HepG2 (cell line): ENCODE data around the gene SEPTIN11. TPM values are rescaled to one million over a fixed set of nuclear protein-coding genes. Genes with fewer than 3 reads are reported as not detected.

ENCODE experiments used
- ATAC-seq: fragments of 200-7000 bp; cut with Tn5 transposase; 3 replicates; pipeline ENCODE4 v1.9.1; 2020; ENCODE audit warnings: mild to moderate bottlenecking, moderate library complexity
- BruUV-seq: library from RNA; stranded (reverse); fragments of 400-500 nt; replicated peaks from 2 replicates; lab custom pipeline; 2021; lab: Mats Ljungman, UMichigan
- CTCF ChIA-PET: fragments of 300-600 bp; formaldehyde crosslinking; extraction: SDS; loops from one replicate; lab custom pipeline; 2021; ENCODE audit warnings: low total read pairs, inconsistent platforms, low intra/inter-chr PET ratio; lab: Yijun Ruan, JAX
- POLR2A ChIA-PET: fragments of 350-600 bp; sonication (Branson Sonifier 250); formaldehyde crosslinking; loops from one replicate; lab custom pipeline; 2020; ENCODE audit warnings: antibody characterized with exemption, inconsistent platforms; lab: Yijun Ruan, JAX
- DNase-seq: peaks from one replicate; pipeline ENCODE4 v3.0.0-alpha.2; 2015; ENCODE audit warnings: low spot score
- FAIRE-seq: peaks from 3 replicates; lab custom pipeline; 2011; peaks lifted over from hg19 to GRCh38; lab: Jason Lieb, UNC
- H2AFZ ChIP-seq: one replicate; pipeline ENCODE4 v1.6.1; 2011; ENCODE audit warnings: low read length, inconsistent platforms
- H3K27ac ChIP-seq: fragments of 300-600 bp; 3 replicates; pipeline ENCODE4 v1.8.0; 2011; ENCODE audit warnings: mixed run types, mild to moderate bottlenecking, mixed read lengths, low read length, inconsistent platforms; ENCODE audit not compliant: insufficient read depth; ENCODE audit errors: extremely low read length
- H3K27me3 ChIP-seq, 2 experiments: fragments of 200-600 bp in 1 of 2; 2 replicates in 1 of 2; 3 replicates in 1 of 2; pipeline versions ENCODE4 v1.6.0 to v1.8.0; 2011; ENCODE audit warnings: low read length in 2 of 2, mild to moderate bottlenecking in 2 of 2, moderate library complexity in 2 of 2, inconsistent platforms in 1 of 2; ENCODE audit not compliant: insufficient read depth in 2 of 2, control insufficient read depth in 1 of 2
- H3K36me3 ChIP-seq, 2 experiments: fragments of 200-600 bp in 1 of 2; replicated peaks in 1 of 2; 2 replicates in 1 of 2; 3 replicates in 1 of 2; pipeline versions ENCODE4 v1.5.1 to v1.8.0; 2011; ENCODE audit warnings: low read length in 2 of 2, inconsistent platforms in 1 of 2; ENCODE audit not compliant: insufficient read depth in 2 of 2, control insufficient read depth in 1 of 2
- H3K4me1 ChIP-seq: 2 replicates; pipeline ENCODE4 v1.5.1; 2012; ENCODE audit warnings: low read length, inconsistent platforms; ENCODE audit not compliant: insufficient read depth
- H3K4me2 ChIP-seq: 2 replicates; pipeline ENCODE4 v1.6.0; 2011; ENCODE audit warnings: low read depth, low read length, inconsistent platforms
- H3K4me3 ChIP-seq, 3 experiments: fragments of 200-600 bp in 1 of 3; sonication (generic), shearing (Covaris generic) in 1 of 3; replicated peaks in 1 of 3; 2 replicates each; pipeline ENCODE4 v1.5.1; 2011 to 2016; ENCODE audit warnings: low read length in 3 of 3, inconsistent platforms in 2 of 3, low read depth in 2 of 3, mild to moderate bottlenecking in 2 of 3, control low read depth in 1 of 3, mixed read lengths in 1 of 3; ENCODE audit not compliant: insufficient read depth in 1 of 3
- H3K79me2 ChIP-seq: one replicate; pipeline ENCODE4 v1.6.1; 2011; ENCODE audit warnings: low read length, inconsistent platforms; ENCODE audit not compliant: insufficient read depth
- H3K9ac ChIP-seq: 2 replicates; pipeline ENCODE4 v1.6.0; 2011; ENCODE audit warnings: mild to moderate bottlenecking, low read depth, low read length, inconsistent platforms; ENCODE audit not compliant: insufficient read depth
- H3K9me3 ChIP-seq: 2 replicates; pipeline ENCODE4 v1.5.1; 2012; ENCODE audit warnings: mild to moderate bottlenecking, low read length
- H4K20me1 ChIP-seq: 2 replicates; pipeline ENCODE4 v1.6.0; 2011; ENCODE audit warnings: inconsistent platforms, mild to moderate bottlenecking, low read length, moderate library complexity; ENCODE audit not compliant: insufficient read depth
- HOXA9 ChIP-seq: sonication (generic); formaldehyde crosslinking; IDR thresholded peaks from 2 replicates; pipeline ENCODE4 v1.8.1; 2022; ENCODE audit warnings: missing genetic modification reagents, mild to moderate bottlenecking, moderate library complexity, borderline replicate concordance
- LCORL ChIP-seq, 2 experiments: fragments of 450-650 bp in 1 of 2; sonication (generic) in 1 of 2; formaldehyde crosslinking in 1 of 2; IDR thresholded peaks; 2 replicates each; pipeline versions ENCODE4 v1.5.0 to v1.6.1; 2017 to 2020; ENCODE audit warnings: antibody characterized with exemption in 1 of 2, missing genetic modification reagents in 1 of 2
- NR2F2 ChIP-seq: IDR thresholded peaks from 2 replicates; pipeline ENCODE4 v1.6.1; 2012; ENCODE audit warnings: low read depth, inconsistent platforms, borderline replicate concordance
- PCBP2 ChIP-seq: fragments of 200-400 bp; formaldehyde crosslinking; optimal IDR thresholded peaks from 2 replicates; pipeline ENCODE3; 2018; ENCODE audit warnings: low read length, low read depth; ENCODE audit not compliant: poor library complexity, severe bottlenecking
- ZBTB38 ChIP-seq: sonication (generic); formaldehyde crosslinking; IDR thresholded peaks from 2 replicates; pipeline ENCODE4 v1.5.1; 2020; ENCODE audit warnings: mild to moderate bottlenecking, missing genetic modification reagents
- ZNF367 ChIP-seq: sonication (generic); formaldehyde crosslinking; IDR thresholded peaks from 2 replicates; pipeline ENCODE4 v1.4.0; 2020; ENCODE audit warnings: missing genetic modification reagents, borderline replicate concordance
- ZNF709 ChIP-seq: sonication (generic); formaldehyde crosslinking; IDR thresholded peaks from 2 replicates; pipeline ENCODE4 v1.5.0; 2020; ENCODE audit warnings: mild to moderate bottlenecking, missing genetic modification reagents
- WGBS: methylation state at CpG from one replicate; pipeline ENCODE4 v1.1.6; 2017; ENCODE audit warnings: low lambda C conversion rate; 5-methylcytosine and 5-hydroxymethylcytosine counted together
- in situ Hi-C: cut with HindIII; loops from 2 replicates; pipeline ENCODE4 v1.10.0; 2017; ENCODE audit warnings: low pct_unique_long_range_greater_than_20kb; ENCODE audit not compliant: extremely low pct_ligation_motif_present
- intact Hi-C: fragments of 100-400 bp; cut with micrococcal nuclease; formaldehyde crosslinking; loops from one replicate; pipeline ENCODE4 v1.10.0; 2022; ENCODE audit not compliant: unreplicated experiment
- polyA plus RNA-seq, 8 experiments: library from polyadenylated mRNA; depleted of rRNA in 3 of 8; stranded (reverse) in 7 of 8; unstranded in 1 of 8; fragments of >200 nt; fragmentation: Illumina TruSeq in 4 of 8; extraction: Trizol in 4 of 8; gene quantifications; 2 replicates each; pipeline versions ENCODE4 v1.2.1 to v1.2.3, GENCODE V29; 2011 to 2016; ENCODE audit warnings: low read depth in 4 of 8, missing spikeins in 1 of 8, mixed read lengths in 1 of 8; ENCODE audit not compliant: insufficient read depth in 1 of 8
- total RNA-seq, 5 experiments: library from RNA; depleted of rRNA; stranded (reverse); fragments of >200 nt; fragmentation: Illumina TruSeq; extraction: Trizol; gene quantifications; 2 replicates each; pipeline ENCODE4 v1.2.3, GENCODE V29; 2016; ENCODE audit warnings: low read depth in 1 of 5
- TF ChIP-seq, protein P1 (sequence below): sonication (generic); formaldehyde crosslinking; IDR thresholded peaks from 2 replicates; pipeline ENCODE4 v1.4.0; 2020; ENCODE audit warnings: mild to moderate bottlenecking, missing genetic modification reagents
- TF ChIP-seq, protein P2 (sequence below): sonication (generic); formaldehyde crosslinking; IDR thresholded peaks from 2 replicates; pipeline ENCODE4 v1.4.0; 2020; ENCODE audit warnings: missing genetic modification reagents

SEPTIN11 gene
- total and polyA plus RNA-seq, 2 of the 13 experiments (the other 11 are each of a cell fraction or from before 2014, with no cell fraction given): 28.9 to 47.3 TPM

DNA sequence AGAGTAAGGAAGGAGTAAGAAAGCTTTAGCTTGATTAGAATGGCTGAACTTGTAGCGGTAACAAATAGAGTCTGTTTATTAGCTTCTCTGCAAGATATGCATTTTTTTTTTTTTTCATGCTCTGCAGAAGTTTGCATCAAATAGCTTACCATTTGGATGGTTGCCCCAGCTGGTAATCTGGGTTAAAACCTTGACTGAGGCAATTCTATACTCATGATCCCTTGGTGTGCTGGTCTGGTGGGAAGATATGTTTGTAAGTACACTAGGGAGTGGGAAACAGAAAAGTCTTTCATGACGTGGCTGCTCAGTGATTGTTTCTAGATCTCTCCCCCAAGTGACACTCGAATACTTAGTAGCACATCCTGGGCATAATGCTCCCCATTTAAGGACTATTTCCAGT, 32.1 kb downstream of the SEPTIN11 start:
- ChIA-PET POLR2A (no interaction called here), CTCF (no interaction called here)
- in situ Hi-C loops: no loop called here
- TF ChIP-seq ZNF367 (CRISPR knock-in tag) (no peak), HOXA9 (CRISPR knock-in tag) (no peak), NR2F2 (no peak), ZNF709 (no peak), LCORL (IDR thresholded peaks at IDR 0.05) (no peak), LCORL (CRISPR knock-in tag; IDR thresholded peaks at IDR 0.05) (no peak), ZBTB38 (CRISPR knock-in tag) (no peak), PCBP2 (no peak)
- TF ChIP-seq, protein P1, sequence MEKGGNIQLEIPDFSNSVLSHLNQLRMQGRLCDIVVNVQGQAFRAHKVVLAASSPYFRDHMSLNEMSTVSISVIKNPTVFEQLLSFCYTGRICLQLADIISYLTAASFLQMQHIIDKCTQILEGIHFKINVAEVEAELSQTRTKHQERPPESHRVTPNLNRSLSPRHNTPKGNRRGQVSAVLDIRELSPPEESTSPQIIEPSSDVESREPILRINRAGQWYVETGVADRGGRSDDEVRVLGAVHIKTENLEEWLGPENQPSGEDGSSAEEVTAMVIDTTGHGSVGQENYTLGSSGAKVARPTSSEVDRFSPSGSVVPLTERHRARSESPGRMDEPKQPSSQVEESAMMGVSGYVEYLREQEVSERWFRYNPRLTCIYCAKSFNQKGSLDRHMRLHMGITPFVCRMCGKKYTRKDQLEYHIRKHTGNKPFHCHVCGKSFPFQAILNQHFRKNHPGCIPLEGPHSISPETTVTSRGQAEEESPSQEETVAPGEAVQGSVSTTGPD (CRISPR knock-in tag): no peak
- TF ChIP-seq, protein P2, sequence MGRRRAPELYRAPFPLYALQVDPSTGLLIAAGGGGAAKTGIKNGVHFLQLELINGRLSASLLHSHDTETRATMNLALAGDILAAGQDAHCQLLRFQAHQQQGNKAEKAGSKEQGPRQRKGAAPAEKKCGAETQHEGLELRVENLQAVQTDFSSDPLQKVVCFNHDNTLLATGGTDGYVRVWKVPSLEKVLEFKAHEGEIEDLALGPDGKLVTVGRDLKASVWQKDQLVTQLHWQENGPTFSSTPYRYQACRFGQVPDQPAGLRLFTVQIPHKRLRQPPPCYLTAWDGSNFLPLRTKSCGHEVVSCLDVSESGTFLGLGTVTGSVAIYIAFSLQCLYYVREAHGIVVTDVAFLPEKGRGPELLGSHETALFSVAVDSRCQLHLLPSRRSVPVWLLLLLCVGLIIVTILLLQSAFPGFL: no peak
- Histone ChIP-seq H2AFZ (no peak overlapping the region), H3K79me2 (peaks cover 17% of the 10 kb centered on the region), H3K9ac (no peak overlapping the region), H3K27ac (no peak overlapping the region), H3K36me3 (no peaks in the 10 kb centered on the region), H3K27me3 (no peaks in the 10 kb centered on the region), H3K4me2 (no peak overlapping the region), H3K9me3 (no peaks in the 10 kb centered on the region), H4K20me1 (no peaks in the 10 kb centered on the region; the same call in 1 of the 2 replicates), H3K4me3 (no peak overlapping the region), H3K4me1 (peaks cover 19% of the 10 kb centered on the region)
- intact Hi-C loops: no loop called here
- DNase-seq: no peak
- FAIRE-seq: no peak
- WGBS: 94% methylated on average over 3 of the region's 3 CpGs
- no TSS peak for BruUV-seq
- ATAC-seq: no peak
